NB4 (cell line): ENCODE results near the gene TLCD2.

Source experiments
- POLR2A ChIP-seq: IDR thresholded peaks from 2 replicates; pipeline ENCODE4 v1.6.1; 2011; ENCODE audit warnings: mild to moderate bottlenecking; ENCODE audit not compliant: insufficient read length; ENCODE audit errors: extremely low read depth
- TF ChIP-seq, protein P1 (sequence below): IDR thresholded peaks from one replicate; pipeline ENCODE4 v1.5.1; 2012; ENCODE audit warnings: low read depth, low read length

DNA sequence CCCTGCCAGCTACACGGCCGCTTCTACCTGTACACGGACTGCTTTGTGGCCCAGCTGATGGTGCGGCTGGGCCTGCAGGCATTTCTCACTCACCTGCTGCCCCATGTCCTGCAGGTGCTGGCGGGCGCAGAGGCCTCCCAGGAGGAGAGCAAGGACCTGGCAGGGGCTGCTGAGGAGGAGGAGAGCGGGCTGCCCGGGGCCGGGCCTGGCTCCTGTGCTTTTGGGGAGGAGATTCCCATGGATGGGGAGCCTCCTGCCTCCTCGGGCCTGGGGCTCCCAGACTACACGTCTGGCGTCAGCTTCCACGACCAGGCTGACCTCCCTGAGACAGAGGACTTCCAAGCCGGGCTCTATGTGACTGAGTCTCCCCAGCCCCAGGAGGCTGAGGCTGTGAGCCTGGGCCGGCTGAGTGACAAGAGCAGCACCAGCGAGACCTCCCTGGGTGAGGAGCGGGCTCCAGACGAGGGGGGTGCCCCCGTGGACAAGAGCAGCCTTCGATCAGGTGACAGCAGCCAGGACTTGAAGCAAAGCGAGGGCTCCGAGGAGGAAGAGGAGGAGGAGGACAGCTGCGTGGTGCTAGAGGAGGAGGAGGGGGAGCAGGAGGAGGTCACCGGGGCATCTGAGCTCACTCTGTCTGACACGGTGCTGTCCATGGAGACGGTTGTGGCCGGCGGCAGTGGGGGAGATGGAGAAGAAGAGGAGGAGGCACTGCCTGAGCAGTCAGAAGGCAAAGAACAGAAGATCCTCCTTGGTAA is 17.9 kb upstream of the TLCD2 start:
- TF ChIP-seq, protein P1, sequence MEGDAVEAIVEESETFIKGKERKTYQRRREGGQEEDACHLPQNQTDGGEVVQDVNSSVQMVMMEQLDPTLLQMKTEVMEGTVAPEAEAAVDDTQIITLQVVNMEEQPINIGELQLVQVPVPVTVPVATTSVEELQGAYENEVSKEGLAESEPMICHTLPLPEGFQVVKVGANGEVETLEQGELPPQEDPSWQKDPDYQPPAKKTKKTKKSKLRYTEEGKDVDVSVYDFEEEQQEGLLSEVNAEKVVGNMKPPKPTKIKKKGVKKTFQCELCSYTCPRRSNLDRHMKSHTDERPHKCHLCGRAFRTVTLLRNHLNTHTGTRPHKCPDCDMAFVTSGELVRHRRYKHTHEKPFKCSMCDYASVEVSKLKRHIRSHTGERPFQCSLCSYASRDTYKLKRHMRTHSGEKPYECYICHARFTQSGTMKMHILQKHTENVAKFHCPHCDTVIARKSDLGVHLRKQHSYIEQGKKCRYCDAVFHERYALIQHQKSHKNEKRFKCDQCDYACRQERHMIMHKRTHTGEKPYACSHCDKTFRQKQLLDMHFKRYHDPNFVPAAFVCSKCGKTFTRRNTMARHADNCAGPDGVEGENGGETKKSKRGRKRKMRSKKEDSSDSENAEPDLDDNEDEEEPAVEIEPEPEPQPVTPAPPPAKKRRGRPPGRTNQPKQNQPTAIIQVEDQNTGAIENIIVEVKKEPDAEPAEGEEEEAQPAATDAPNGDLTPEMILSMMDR: no peak
- no peak for TF ChIP-seq POLR2A
